ENCODE results near the gene EPHB1.

The EPHB1 gene

DNA sequence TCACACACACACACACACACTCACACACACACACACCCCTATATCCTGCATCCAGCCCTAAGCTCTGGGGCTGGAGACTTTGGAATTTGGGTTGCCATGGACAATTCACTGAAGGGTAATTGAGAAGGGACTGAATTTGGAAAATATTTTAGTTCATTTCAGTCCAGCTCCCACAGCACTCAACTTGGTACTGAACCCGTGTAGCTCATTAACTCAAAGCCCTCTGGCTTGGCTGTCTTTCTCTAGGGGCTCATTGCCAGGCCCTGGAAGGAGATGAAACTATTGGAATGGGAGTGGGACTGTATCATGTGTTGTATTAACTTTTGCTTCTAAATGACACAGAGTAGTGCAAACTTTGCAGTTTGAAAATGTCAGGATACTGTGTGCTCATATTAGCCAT is 157.3 kb downstream of the EPHB1 start:
- TF ChIP-seq, protein P1, sequence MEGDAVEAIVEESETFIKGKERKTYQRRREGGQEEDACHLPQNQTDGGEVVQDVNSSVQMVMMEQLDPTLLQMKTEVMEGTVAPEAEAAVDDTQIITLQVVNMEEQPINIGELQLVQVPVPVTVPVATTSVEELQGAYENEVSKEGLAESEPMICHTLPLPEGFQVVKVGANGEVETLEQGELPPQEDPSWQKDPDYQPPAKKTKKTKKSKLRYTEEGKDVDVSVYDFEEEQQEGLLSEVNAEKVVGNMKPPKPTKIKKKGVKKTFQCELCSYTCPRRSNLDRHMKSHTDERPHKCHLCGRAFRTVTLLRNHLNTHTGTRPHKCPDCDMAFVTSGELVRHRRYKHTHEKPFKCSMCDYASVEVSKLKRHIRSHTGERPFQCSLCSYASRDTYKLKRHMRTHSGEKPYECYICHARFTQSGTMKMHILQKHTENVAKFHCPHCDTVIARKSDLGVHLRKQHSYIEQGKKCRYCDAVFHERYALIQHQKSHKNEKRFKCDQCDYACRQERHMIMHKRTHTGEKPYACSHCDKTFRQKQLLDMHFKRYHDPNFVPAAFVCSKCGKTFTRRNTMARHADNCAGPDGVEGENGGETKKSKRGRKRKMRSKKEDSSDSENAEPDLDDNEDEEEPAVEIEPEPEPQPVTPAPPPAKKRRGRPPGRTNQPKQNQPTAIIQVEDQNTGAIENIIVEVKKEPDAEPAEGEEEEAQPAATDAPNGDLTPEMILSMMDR (IDR thresholded peaks at IDR 0.05; ENCODE audit: insufficient read depth, low read length, missing control alignments): no peak
- no peak for DNase-seq (ENCODE audit: low read depth, low spot score)
- no peak overlapping the region for H3K4me3 ChIP-seq (ENCODE audit: low read depth, low read length)
- CTCF ChIA-PET: interaction anchor here (1.1 kb wide), 1 partner anchor 26 kb away, joined by 3 read pairs; no protein-coding TSS in a partner anchor
- POLR2A ChIA-PET: no interaction called here

DNA sequence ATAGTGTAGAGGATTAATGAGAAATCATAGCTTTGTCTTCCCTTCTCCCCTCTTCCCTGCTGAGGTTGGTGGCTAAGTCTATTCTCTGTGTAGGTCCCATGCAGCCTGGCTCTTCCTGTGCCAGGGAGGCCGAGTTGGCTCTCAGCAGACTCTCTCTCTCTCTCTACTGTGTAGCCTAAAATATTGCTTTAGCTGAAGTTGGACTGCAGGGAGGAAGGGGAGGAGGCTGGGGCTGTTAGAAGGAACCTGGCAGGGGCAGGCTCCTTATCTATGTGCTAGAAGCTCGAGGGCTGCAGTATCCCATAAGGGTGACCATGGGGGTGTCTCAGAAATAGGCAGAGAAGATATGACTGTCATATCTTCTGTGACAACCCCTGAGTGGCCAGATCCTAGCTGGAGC is 160.8 kb downstream of the EPHB1 start:
- H3K4me3 ChIP-seq (ENCODE audit: low read depth, low read length): no peak overlapping the region
- TF ChIP-seq, protein P1 (IDR thresholded peaks at IDR 0.05; ENCODE audit: insufficient read depth, low read length, missing control alignments): no peak
- no peak for DNase-seq (ENCODE audit: low read depth, low spot score)
- ChIA-PET CTCF (no interaction called here), POLR2A (no interaction called here)

DNA sequence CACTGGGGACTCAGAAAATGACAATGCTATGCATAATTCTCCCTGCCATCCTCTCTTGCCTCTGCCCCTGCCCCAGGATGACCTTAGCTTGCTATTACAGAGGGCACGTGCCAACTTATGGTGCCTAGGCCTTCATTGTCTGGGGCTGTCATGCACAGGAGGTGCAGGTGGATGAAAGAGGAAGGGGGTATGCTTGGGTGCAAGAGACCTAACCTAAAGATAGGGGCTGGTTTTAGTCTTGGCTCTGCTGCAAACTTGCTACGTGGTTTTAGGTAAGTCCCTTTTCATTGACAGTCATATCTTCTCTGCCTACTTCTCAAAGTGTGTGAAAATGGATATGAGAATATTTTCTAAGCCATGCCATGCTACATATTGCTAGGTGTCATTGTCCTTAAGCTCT is 161.3 kb downstream of the EPHB1 start:
- CTCF ChIA-PET: no interaction called here
- TF ChIP-seq, protein P1 (IDR thresholded peaks at IDR 0.05; ENCODE audit: insufficient read depth, low read length, missing control alignments): no peak
- POLR2A ChIA-PET: no interaction called here

GRCh38 chr3:134956844-134957243 is 161.8 kb downstream of the EPHB1 start:
- ChIA-PET CTCF (no interaction called here), POLR2A (no interaction called here)
- DNase-seq (ENCODE audit: low read depth, low spot score): no peak
- no peak overlapping the region for H3K4me3 ChIP-seq (ENCODE audit: low read depth, low read length)
- TF ChIP-seq, protein P1 (IDR thresholded peaks at IDR 0.05; ENCODE audit: insufficient read depth, low read length, missing control alignments): no peak

More for the DNA sequence above, 161.3 kb downstream of the EPHB1 start:
- DNase-seq (ENCODE audit: low read depth, low spot score): no peak
- no peak overlapping the region for H3K4me3 ChIP-seq (ENCODE audit: low read depth, low read length)

GRCh38 chr3:134959516-134959915 is 164.5 kb downstream of the EPHB1 start:
- ChIA-PET CTCF (no interaction called here), POLR2A (no interaction called here)
- H3K4me3 ChIP-seq (ENCODE audit: low read depth, low read length): no peak overlapping the region
- TF ChIP-seq, protein P1 (IDR thresholded peaks at IDR 0.05; ENCODE audit: insufficient read depth, low read length, missing control alignments): no peak
- DNase-seq (ENCODE audit: low read depth, low spot score): no peak

DNA sequence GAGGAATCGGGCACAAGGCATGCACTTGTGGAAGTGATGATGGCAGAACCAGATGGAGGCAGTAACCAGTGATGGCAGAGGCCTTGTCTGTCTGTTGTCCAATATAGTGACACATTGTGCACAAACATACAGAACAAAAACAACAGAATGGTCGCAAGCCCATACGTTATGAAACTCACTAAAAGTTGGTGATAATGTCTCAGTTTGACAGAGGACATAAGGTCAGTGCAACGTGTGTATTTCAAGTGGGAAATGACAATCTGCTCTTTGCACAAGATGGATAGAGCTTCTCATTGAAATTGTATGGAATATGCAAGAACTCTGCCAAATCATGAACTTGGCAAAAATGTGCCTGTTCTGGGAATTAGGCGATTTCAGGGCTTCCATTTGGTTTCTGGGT is 169.2 kb downstream of the EPHB1 start:
- CTCF ChIA-PET: no interaction called here
- TF ChIP-seq, protein P1 (IDR thresholded peaks at IDR 0.05; ENCODE audit: insufficient read depth, low read length, missing control alignments): no peak
- DNase-seq (ENCODE audit: low read depth, low spot score): no peak
- no peak overlapping the region for H3K4me3 ChIP-seq (ENCODE audit: low read depth, low read length)
- POLR2A ChIA-PET: no interaction called here

Data from AG04449 (cell line).